ENCODE measurements around the gene RAPGEF6. TPM values are rescaled to one million over a fixed set of nuclear protein-coding genes. Genes with fewer than 3 reads are reported as not detected.
"Not testable (repeated sequence)": the region's sequence is repeated elsewhere in the genome, so short reads cannot be mapped to it uniquely, and the experiment has no call there.

Gene RAPGEF6
- total and polyA plus RNA-seq, 5 donors, result 2.7 to 16.3 (median 13.3) TPM

DNA sequence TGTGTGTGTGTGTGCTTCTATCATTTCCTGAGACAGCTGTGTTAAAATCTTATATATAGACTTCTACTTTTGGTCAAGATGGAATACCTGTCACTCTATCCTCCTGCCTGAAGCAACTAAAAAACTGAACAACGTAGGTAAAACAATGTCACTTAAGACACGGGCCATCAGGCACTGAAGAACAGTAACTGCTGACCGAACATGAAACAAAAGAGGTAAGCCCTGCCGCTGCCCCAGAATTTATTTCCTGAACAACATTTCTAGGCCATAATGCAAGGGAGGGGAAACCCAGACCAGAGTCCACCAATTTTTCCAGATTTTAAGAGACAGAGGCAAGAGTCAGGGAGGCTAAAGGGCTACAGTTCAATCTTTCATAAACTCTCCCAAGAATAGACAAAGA, 215.2 kb downstream of the RAPGEF6 start:
- Histone ChIP-seq H3K27ac (ENCODE audit: low read length) (no peak overlapping the region), H3K4me1 (ENCODE audit: control insufficient read depth, insufficient read depth, low read length) (no peaks in the 10 kb centered on the region), H3K4me3 (ENCODE audit: low read length) (no peak overlapping the region), H3K9me3 (ENCODE audit: control insufficient read depth, low read length) (no peaks in the 10 kb centered on the region), H3K27me3 (ENCODE audit: control insufficient read depth, insufficient read depth) (no peaks in the 10 kb centered on the region)
- intact Hi-C loops (cut with DNase I), result loop anchor here in 1 of 4 donors (10.0 kb wide), 1 partner anchor 1515 kb away; the partner anchor contains the start of gene CHSY3
- no peak for DNase-seq
- ATAC-seq, result no peak
- WGBS, result 86% methylated on average over 4 of the region's 4 CpGs

- DNase-seq (no peak), ATAC-seq (no peak)
- intact Hi-C loops (cut with DNase I), result loop anchor here in 1 of 4 donors (10.0 kb wide), 1 partner anchor 1514 kb away; the partner anchor contains the start of gene CHSY3
- WGBS, result 91% methylated on average over 7 of the region's 7 CpGs
- Histone ChIP-seq H3K4me1 (ENCODE audit: control insufficient read depth, insufficient read depth, low read length) (no peaks in the 10 kb centered on the region), H3K4me3 (ENCODE audit: low read length) (no peak overlapping the region), H3K9me3 (ENCODE audit: control insufficient read depth, low read length) (no peaks in the 10 kb centered on the region), H3K27me3 (ENCODE audit: control insufficient read depth, insufficient read depth) (no peaks in the 10 kb centered on the region), H3K27ac (ENCODE audit: low read length) (no peak overlapping the region)
Observed at GRCh38 chr5:131418846-131419245, 216.2 kb downstream of the RAPGEF6 start.

GRCh38 chr5:131417240-131417869, 217.7 kb downstream of the RAPGEF6 start:
- Histone ChIP-seq H3K27me3 (ENCODE audit: control insufficient read depth, insufficient read depth) (no peaks in the 10 kb centered on the region), H3K4me1 (ENCODE audit: control insufficient read depth, insufficient read depth, low read length) (no peaks in the 10 kb centered on the region), H3K9me3 (ENCODE audit: control insufficient read depth, low read length) (no peaks in the 10 kb centered on the region), H3K27ac (ENCODE audit: low read length) (no peak overlapping the region), H3K4me3 (ENCODE audit: low read length) (no peak overlapping the region)
- peak; percentile 76 to 90 (median 82) for DNase-seq
- ATAC-seq, result peak; percentile 33 to 40
- intact Hi-C loops (cut with DNase I), result loop anchor here in 1 of 4 donors (10.0 kb wide), 1 partner anchor 1513 kb away; the partner anchor contains the start of gene CHSY3
- WGBS, result 21% methylated on average over 7 of the region's 7 CpGs

- intact Hi-C loops (cut with DNase I), result loop anchor here in 1 of 4 donors (10.0 kb wide), 1 partner anchor 1512 kb away; the partner anchor contains the start of gene CHSY3
- ATAC-seq, result no peak
- 76% methylated on average over 3 of the region's 3 CpGs for WGBS
Observed at GRCh38 chr5:131416729-131417128, 218.3 kb downstream of the RAPGEF6 start.

DNA sequence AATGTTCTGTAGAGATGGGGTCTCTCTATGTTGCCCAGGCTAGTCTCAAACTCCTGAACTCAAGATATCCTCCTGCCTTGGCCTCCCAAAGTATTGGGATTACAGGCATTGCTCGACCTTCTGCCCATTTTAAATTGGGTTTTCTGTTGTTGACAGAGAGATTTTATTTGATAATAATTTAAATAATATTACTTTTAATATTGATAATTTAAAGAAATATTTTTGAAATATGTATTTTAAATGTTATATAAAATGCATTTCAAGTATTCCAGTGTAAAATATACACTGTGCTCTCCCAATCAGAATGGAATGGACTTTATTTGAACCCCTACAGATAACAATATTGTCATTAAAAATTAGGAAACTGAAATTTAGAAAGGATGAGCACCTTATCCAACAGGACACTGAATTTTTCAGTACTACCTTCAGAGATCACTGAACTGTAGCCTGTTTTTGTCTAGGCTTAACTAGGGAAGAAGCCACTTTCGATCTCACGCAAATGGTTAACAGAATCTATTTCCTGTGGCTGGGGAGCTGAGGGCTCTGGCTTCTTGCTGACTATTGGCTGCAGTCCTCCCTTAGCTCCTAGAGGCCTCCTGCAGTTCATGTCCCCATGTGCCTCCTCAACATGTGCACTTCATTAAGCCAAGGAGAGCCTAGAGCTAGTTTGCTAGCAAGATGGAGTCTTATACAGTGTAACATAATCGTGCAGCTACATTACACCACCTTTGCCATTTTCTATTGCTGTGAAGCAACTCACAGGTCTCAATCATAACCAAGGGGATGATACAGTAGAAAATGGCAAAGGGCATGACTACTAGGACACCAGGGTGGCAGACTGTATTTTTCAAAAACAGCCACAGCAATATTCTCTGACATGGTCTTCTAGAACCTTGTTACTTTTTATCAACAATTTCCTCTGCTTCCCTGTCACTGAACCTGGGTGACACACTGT, 221.1 kb downstream of the RAPGEF6 start:
- Histone ChIP-seq H3K9me3 (ENCODE audit: control insufficient read depth, low read length) (no peaks in the 10 kb centered on the region), H3K27me3 (ENCODE audit: control insufficient read depth, insufficient read depth) (no peaks in the 10 kb centered on the region), H3K4me3 (ENCODE audit: low read length) (no peak overlapping the region), H3K4me1 (ENCODE audit: control insufficient read depth, insufficient read depth, low read length) (no peaks in the 10 kb centered on the region), H3K27ac (ENCODE audit: low read length) (no peak overlapping the region)
- no peak for DNase-seq
- intact Hi-C loops (cut with DNase I), result loop anchor here in 2 of 4 donors (5.0 to 10.0 kb wide), 2 partner anchors 242 to 1509 kb away; partner anchors contain the start of genes CHSY3 (in 1 of the 2) and LYRM7 (in 1 of the 2)
- ATAC-seq, result no peak
- 86% methylated on average over 4 of the region's 4 CpGs for WGBS

More at GRCh38 chr5:131416729-131417128, 218.3 kb downstream of the RAPGEF6 start:
- Histone ChIP-seq H3K27ac (ENCODE audit: low read length) (no peak overlapping the region), H3K4me3 (ENCODE audit: low read length) (no peak overlapping the region), H3K27me3 (ENCODE audit: control insufficient read depth, insufficient read depth) (no peaks in the 10 kb centered on the region), H3K4me1 (ENCODE audit: control insufficient read depth, insufficient read depth, low read length) (no peaks in the 10 kb centered on the region), H3K9me3 (ENCODE audit: control insufficient read depth, low read length) (no peaks in the 10 kb centered on the region)
- no peak for DNase-seq

DNA sequence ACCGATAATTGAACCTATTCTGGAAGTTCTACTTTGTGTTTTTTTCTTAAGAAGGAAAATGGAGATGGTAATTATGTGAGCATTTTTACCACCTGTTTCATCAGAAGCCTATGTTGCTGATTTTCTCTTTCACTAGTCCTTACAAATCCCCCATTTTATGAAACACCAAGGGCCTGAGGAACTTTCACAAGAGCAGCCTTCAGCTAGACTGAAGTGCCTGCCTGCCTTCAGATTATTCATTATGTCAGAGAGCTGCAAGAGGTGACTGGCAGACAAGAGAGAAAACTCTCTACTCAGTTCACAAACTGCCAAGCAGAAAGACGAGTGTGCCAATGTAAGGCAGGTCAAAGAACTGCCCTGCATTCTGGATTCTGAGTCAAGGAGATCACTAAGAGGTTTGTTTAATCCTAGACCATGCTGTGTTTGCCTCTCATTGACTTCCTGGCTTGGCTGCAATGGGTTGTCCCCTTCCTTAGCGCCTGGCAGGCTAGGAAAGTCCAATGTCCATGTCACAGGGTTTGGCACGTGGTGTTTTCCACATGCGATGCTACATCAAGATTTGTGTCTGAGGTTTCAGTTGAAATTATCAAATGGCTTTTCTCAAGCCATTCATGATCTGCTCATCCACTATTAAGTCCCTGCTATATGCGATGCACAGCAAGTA, 227.9 kb downstream of the RAPGEF6 start:
- ATAC-seq, result no peak

GRCh38 chr5:131406076-131406475, 229.0 kb downstream of the RAPGEF6 start:
- H3K9me3 ChIP-seq (ENCODE audit: control insufficient read depth, low read length), result no peaks in the 10 kb centered on the region
- intact Hi-C loops (cut with DNase I), result no loop called here
- WGBS, result 81% methylated on average over 2 of the region's 2 CpGs
- no peak for ATAC-seq
- no peaks in the 10 kb centered on the region for H3K4me1 ChIP-seq (ENCODE audit: control insufficient read depth, insufficient read depth, low read length)
- no peak overlapping the region for H3K27ac ChIP-seq (ENCODE audit: low read length)
- no peaks in the 10 kb centered on the region for H3K27me3 ChIP-seq (ENCODE audit: control insufficient read depth, insufficient read depth)
- H3K4me3 ChIP-seq (ENCODE audit: low read length), result no peak overlapping the region
- DNase-seq, result no peak

More for the DNA sequence above, 227.9 kb downstream of the RAPGEF6 start:
- Histone ChIP-seq H3K27ac (ENCODE audit: low read length) (no peak overlapping the region), H3K4me1 (ENCODE audit: control insufficient read depth, insufficient read depth, low read length) (no peaks in the 10 kb centered on the region), H3K27me3 (ENCODE audit: control insufficient read depth, insufficient read depth) (no peaks in the 10 kb centered on the region), H3K4me3 (ENCODE audit: low read length) (no peak overlapping the region), H3K9me3 (ENCODE audit: control insufficient read depth, low read length) (no peaks in the 10 kb centered on the region)
- no peak for DNase-seq
- WGBS, result 95% methylated on average over 6 of the region's 6 CpGs
- intact Hi-C loops (cut with DNase I), result no loop called here

GRCh38 chr5:131405674-131406073, 229.4 kb downstream of the RAPGEF6 start:
- ATAC-seq (no peak), DNase-seq (no peak)
- WGBS, result 93% methylated on average over 2 of the region's 2 CpGs
- no peaks in the 10 kb centered on the region for H3K4me1 ChIP-seq (ENCODE audit: control insufficient read depth, insufficient read depth, low read length)
- H3K4me3 ChIP-seq (ENCODE audit: low read length), result no peak overlapping the region
- H3K27ac ChIP-seq (ENCODE audit: low read length), result no peak overlapping the region
- H3K9me3 ChIP-seq (ENCODE audit: control insufficient read depth, low read length), result no peaks in the 10 kb centered on the region
- no peaks in the 10 kb centered on the region for H3K27me3 ChIP-seq (ENCODE audit: control insufficient read depth, insufficient read depth)
- intact Hi-C loops (cut with DNase I), result no loop called here

DNA sequence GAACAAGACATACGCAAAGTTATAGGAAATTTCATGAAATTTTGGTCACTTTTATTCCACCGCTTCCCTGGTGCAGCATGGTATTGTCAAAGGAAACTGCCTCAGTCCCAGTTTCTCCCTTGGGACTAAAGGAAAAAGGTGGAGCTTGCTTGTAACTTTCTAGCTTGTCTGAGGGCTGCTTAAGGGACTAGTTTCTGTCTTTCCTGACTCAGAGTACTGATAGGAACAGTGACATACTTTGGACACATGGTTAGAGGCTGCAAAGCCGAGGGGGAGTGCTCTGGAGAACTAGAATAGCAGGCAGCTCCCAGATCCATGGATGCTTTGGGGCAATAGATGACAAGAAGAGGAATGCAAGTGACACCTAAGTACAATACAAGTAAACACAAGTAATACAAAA, 234.4 kb downstream of the RAPGEF6 start:
- Histone ChIP-seq H3K27me3 (ENCODE audit: control insufficient read depth, insufficient read depth) (no peaks in the 10 kb centered on the region), H3K4me1 (ENCODE audit: control insufficient read depth, insufficient read depth, low read length) (no peaks in the 10 kb centered on the region), H3K27ac (ENCODE audit: low read length) (no peak overlapping the region), H3K4me3 (ENCODE audit: low read length) (no peak overlapping the region), H3K9me3 (ENCODE audit: control insufficient read depth, low read length) (no peaks in the 10 kb centered on the region)
- WGBS, result 98% methylated on average over 3 of the region's 3 CpGs
- no peak for ATAC-seq
- intact Hi-C loops (cut with DNase I), result no loop called here
- DNase-seq, result no peak

DNA sequence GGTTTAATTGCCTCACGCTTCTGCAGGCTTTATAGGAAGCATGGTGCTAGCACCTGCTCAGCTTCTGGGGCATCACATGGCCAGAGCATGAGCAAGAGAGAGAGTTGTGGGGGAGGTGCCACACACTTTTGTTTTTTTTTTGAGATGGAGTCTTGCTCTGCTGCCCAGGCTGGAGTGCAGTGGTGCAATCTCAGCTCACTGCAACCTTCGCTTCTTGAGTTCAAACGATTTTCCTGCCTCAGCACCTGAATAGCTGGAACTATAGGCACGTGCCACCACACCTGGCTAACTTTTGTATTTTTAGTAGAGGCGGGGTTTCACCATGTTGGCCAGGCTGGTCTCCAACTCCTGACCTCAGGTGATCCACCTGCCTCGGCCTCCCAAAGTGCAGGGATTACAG, 236.0 kb downstream of the RAPGEF6 start:
- intact Hi-C loops (cut with DNase I); DNase-seq; H3K27me3 ChIP-seq (ENCODE audit: control insufficient read depth, insufficient read depth); H3K4me3 ChIP-seq (ENCODE audit: low read length); H3K9me3 ChIP-seq (ENCODE audit: control insufficient read depth, low read length); H3K27ac ChIP-seq (ENCODE audit: low read length); H3K4me1 ChIP-seq (ENCODE audit: control insufficient read depth, insufficient read depth, low read length); ATAC-seq: not testable (repeated sequence)
- 98% methylated on average over 6 of the region's 6 CpGs for WGBS

Measured in right cardiac atrium (tissue), 5 donors.